CD14-positive monocyte (primary cell): ENCODE measurements around the gene CELF4. TPM values are rescaled to one million over a fixed set of nuclear protein-coding genes. Genes with fewer than 3 reads are reported as not detected.

Source experiments
- DNase-seq, 3 donors: peaks; one replicate each; pipeline ENCODE4 v3.0.0-alpha.2; 2011 to 2022
- H2AFZ ChIP-seq: 2 replicates; pipeline ENCODE4 v1.6.0; 2012; ENCODE audit warnings: mild to moderate bottlenecking, low read depth, low read length, inconsistent platforms; ENCODE audit not compliant: insufficient read depth, poor library complexity, severe bottlenecking
- H3K27ac ChIP-seq, 2 donors: 1 replicate in 1 of 2; 2 replicates in 1 of 2; pipeline ENCODE4 v1.5.1; 2012 to 2013; ENCODE audit warnings: low read length in 2 of 2, control low read depth in 1 of 2, inconsistent platforms in 1 of 2, low read depth in 1 of 2, mild to moderate bottlenecking in 1 of 2
- H3K27me3 ChIP-seq, 2 donors: one replicate each; pipeline versions ENCODE4 v1.6.0 to v1.6.1; 2011 to 2013; ENCODE audit warnings: low read length in 2 of 2; ENCODE audit not compliant: control insufficient read depth in 2 of 2, insufficient read depth in 2 of 2
- H3K36me3 ChIP-seq, 2 donors: replicated peaks in 1 of 2; 1 replicate in 1 of 2; 2 replicates in 1 of 2; pipeline versions ENCODE4 v1.5.1 to v1.6.1; 2012 to 2013; ENCODE audit warnings: low read length in 2 of 2, control low read depth in 1 of 2, inconsistent platforms in 1 of 2, mild to moderate bottlenecking in 1 of 2; ENCODE audit not compliant: insufficient read depth in 2 of 2, control insufficient read depth in 1 of 2
- H3K4me1 ChIP-seq, 2 donors: 1 replicate in 1 of 2; 2 replicates in 1 of 2; pipeline versions ENCODE4 v1.5.1 to v1.6.1; 2012 to 2013; ENCODE audit warnings: low read length in 2 of 2, control low read depth in 1 of 2, inconsistent platforms in 1 of 2, mild to moderate bottlenecking in 1 of 2, moderate library complexity in 1 of 2; ENCODE audit not compliant: insufficient read depth in 2 of 2, control insufficient read depth in 1 of 2
- H3K4me2 ChIP-seq: replicated peaks from 2 replicates; pipeline ENCODE3; 2012; ENCODE audit warnings: low read length, moderate library complexity, mild to moderate bottlenecking; ENCODE audit not compliant: poor library complexity, severe bottlenecking; ENCODE audit errors: extremely low read depth
- H3K4me3 ChIP-seq, 3 experiments: fragments of 200-600 bp in 1 of 3; sonication (generic) in 1 of 3; replicated peaks in 1 of 3; 1 replicate in 2 of 3; 2 replicates in 1 of 3; pipeline ENCODE4 v1.5.1; 2011 to 2013; ENCODE audit warnings: low read length in 3 of 3, mild to moderate bottlenecking in 3 of 3, control low read depth in 2 of 3, low read depth in 2 of 3, inconsistent platforms in 1 of 3, moderate library complexity in 1 of 3
- H3K79me2 ChIP-seq: 2 replicates; pipeline ENCODE4 v1.6.0; 2012; ENCODE audit warnings: mild to moderate bottlenecking, control low read depth, inconsistent platforms, low read length, moderate library complexity; ENCODE audit not compliant: insufficient read depth
- H3K9ac ChIP-seq: 2 replicates; pipeline ENCODE4 v1.6.0; 2017; ENCODE audit warnings: low read length, mild to moderate bottlenecking; ENCODE audit not compliant: insufficient read depth, poor library complexity, severe bottlenecking
- H3K9me3 ChIP-seq, 2 donors: replicated peaks in 1 of 2; 1 replicate in 1 of 2; 2 replicates in 1 of 2; pipeline versions ENCODE4 v1.5.1 to v1.6.1; 2012 to 2013; ENCODE audit warnings: low read length in 2 of 2, control low read depth in 1 of 2; ENCODE audit not compliant: control insufficient read depth in 1 of 2, insufficient read depth in 1 of 2
- H4K20me1 ChIP-seq: 2 replicates; pipeline ENCODE4 v1.6.0; 2012; ENCODE audit warnings: mild to moderate bottlenecking, low read length, control low read depth, moderate library complexity; ENCODE audit not compliant: insufficient read depth
- H3K27ac Mint-ChIP-seq, 7 donors: one replicate each; pipeline ENCODE4 v1.8.0; 2020; ENCODE audit warnings: mild to moderate bottlenecking in 7 of 7, mixed read lengths in 7 of 7, moderate library complexity in 6 of 7, inconsistent platforms in 2 of 7
- H3K27me3 Mint-ChIP-seq, 3 donors: one replicate each; pipeline ENCODE4 v1.8.0; 2021 to 2022; ENCODE audit warnings: low read depth in 3 of 3, mild to moderate bottlenecking in 3 of 3, mixed read lengths in 3 of 3, moderate library complexity in 3 of 3, inconsistent platforms in 1 of 3
- H3K36me3 Mint-ChIP-seq, 2 donors: one replicate each; pipeline ENCODE4 v1.8.0; 2020; ENCODE audit warnings: mixed read lengths in 2 of 2, inconsistent platforms in 1 of 2, mild to moderate bottlenecking in 1 of 2
- H3K4me1 Mint-ChIP-seq: one replicate; pipeline ENCODE4 v1.8.0; 2020; ENCODE audit warnings: mild to moderate bottlenecking, mixed read lengths
- H3K4me3 Mint-ChIP-seq, 2 donors: one replicate each; pipeline ENCODE4 v1.8.0; 2020; ENCODE audit warnings: mild to moderate bottlenecking in 2 of 2, mixed read lengths in 2 of 2, moderate library complexity in 1 of 2
- H3K9me3 Mint-ChIP-seq, 7 donors: one replicate each; pipeline ENCODE4 v1.8.0; 2020 to 2022; ENCODE audit warnings: mixed read lengths in 7 of 7, mild to moderate bottlenecking in 6 of 7, moderate library complexity in 6 of 7, inconsistent platforms in 2 of 7
- CTCF ChIP-seq: fragments of 200-600 bp; IDR thresholded peaks from one replicate; pipeline ENCODE4 v1.8.0; 2022; ENCODE audit warnings: antibody characterized with exemption, mild to moderate bottlenecking
- WGBS: methylation state at CpG from one replicate; pipeline ENCODE4 v1.1.5; 2013; ENCODE audit warnings: missing lambda C conversion rate; ENCODE audit not compliant: insufficient coverage; 5-methylcytosine and 5-hydroxymethylcytosine counted together
- intact Hi-C, 2 donors: fragments of 100-400 bp; cut with micrococcal nuclease; formaldehyde crosslinking; loops; one replicate each; pipeline versions ENCODE4 v1.15.0 to v1.15.1; 2023
- polyA plus RNA-seq, 3 donors: library from polyadenylated mRNA; depleted of rRNA in 1 of 3; unstranded in 2 of 3; stranded (reverse) in 1 of 3; fragments of 300-500 nt in 2 of 3; fragments of >200 nt in 1 of 3; fragmentation: Illumina TruSeq in 2 of 3; gene quantifications; 1 replicate in 2 of 3; 2 replicates in 1 of 3; pipeline ENCODE4 v1.2.3, GENCODE V29; 2012 to 2021

CELF4 gene
- polyA plus RNA-seq, 3 donors: not detected

GRCh38 chr18:37429791-37430190 is 135.8 kb downstream of the CELF4 start:
- Histone ChIP-seq H3K9ac (no peak overlapping the region), H3K27me3 (no peaks in the 10 kb centered on the region), H4K20me1 (no peaks in the 10 kb centered on the region), H3K4me2 (no peak overlapping the region), H3K79me2 (no peaks in the 10 kb centered on the region), H2AFZ (peak overlapping the region; percentile 21), H3K36me3 (no peaks in the 10 kb centered on the region), H3K27ac (no peak overlapping the region), H3K4me3 (no peak overlapping the region), H3K4me1 (no peaks in the 10 kb centered on the region), H3K9me3 (peaks cover 0 to 3% of the 10 kb centered on the region in 2 donors)
- Mint-ChIP-seq H3K27ac (no peak overlapping the region), H3K36me3 (no peaks in the 10 kb centered on the region), H3K9me3 (peaks cover 0 to 2% (median 0%) of the 10 kb centered on the region in 7 donors), H3K4me1 (no peaks in the 10 kb centered on the region), H3K27me3 (peaks cover 0 to 3% (median 0%) of the 10 kb centered on the region in 3 donors), H3K4me3 (no peak overlapping the region)
- intact Hi-C loops: no loop called here
- no peak for TF ChIP-seq CTCF
- DNase-seq: no peak
- 77% methylated on average over 3 of the region's 4 CpGs for WGBS

GRCh38 chr18:37428288-37428974 is 137.2 kb downstream of the CELF4 start:
- Histone ChIP-seq H3K36me3 (no peaks in the 10 kb centered on the region), H3K4me3 (no peak overlapping the region), H3K27me3 (no peaks in the 10 kb centered on the region), H3K9ac (no peak overlapping the region), H3K4me1 (no peaks in the 10 kb centered on the region), H3K4me2 (no peak overlapping the region), H3K9me3 (peaks cover 0 to 3% of the 10 kb centered on the region in 2 donors), H4K20me1 (no peaks in the 10 kb centered on the region), H3K79me2 (no peaks in the 10 kb centered on the region), H2AFZ (no peak overlapping the region), H3K27ac (no peak overlapping the region)
- 63% methylated on average over 5 of the region's 7 CpGs for WGBS
- intact Hi-C loops: no loop called here
- Mint-ChIP-seq H3K36me3 (no peaks in the 10 kb centered on the region), H3K27ac (no peak overlapping the region), H3K4me3 (no peak overlapping the region), H3K9me3 (peaks cover 0 to 2% (median 0%) of the 10 kb centered on the region in 7 donors), H3K4me1 (no peaks in the 10 kb centered on the region), H3K27me3 (peaks cover 0 to 3% (median 2%) of the 10 kb centered on the region in 3 donors)
- TF ChIP-seq CTCF: no peak
- DNase-seq: no peak
